ENCODE data around the gene SEMA7A.

The SEMA7A gene

DNA sequence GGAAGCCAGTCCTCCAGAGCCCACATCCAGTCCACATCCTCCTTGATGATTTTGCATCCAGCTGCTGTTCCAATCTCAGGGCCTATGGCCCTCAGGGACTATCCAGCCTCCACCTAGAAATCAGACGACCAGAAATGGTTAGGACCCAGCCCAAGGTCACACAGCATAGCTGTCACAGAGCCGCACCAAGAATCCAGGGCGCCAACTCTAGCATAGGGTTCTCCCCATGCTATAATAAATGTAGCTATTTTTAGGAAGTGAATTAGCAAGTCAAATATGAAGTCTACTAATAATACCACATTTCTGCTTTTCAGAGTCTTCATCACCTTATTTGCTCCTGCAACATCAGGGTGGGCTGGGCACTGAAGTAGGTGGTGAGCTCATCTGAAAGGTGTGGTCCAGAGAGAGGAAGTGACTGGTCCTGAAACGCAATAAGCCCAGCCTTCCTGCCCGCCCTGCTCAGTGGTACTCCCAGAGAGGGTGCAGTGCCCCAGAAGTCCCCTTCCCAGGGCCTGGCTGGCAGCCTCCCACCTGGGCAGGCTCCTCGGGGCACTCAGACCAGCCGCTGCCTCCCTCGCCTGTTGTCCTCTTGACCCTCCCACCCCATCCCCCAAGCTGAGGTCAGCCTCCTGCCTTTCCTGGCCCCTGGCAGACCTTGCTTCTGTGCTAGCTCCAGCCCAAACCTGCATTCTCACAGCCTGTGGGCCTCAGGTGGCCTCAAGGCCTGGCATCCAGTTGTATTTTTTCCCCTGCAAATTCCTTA lies 48.7 kb downstream of the SEMA7A start:
- DNase-seq, result peak; percentile 57

DNA sequence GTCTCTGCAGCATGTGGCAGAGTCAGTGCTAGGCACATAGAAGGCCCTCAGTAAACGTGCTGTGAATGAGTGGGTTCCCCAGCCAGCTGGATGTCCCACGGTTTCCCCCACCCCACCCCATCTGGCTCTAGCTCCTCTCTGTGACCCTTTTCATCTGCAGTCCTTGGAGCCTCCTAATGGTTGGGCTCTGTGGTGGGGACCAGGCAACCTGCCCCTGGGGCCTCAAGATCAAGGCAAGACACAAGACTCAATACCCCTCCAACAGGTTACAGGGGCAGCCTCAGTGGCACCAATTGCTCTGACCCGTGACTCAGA lies 49.2 kb downstream of the SEMA7A start:
- DNase-seq, result no peak

DNA sequence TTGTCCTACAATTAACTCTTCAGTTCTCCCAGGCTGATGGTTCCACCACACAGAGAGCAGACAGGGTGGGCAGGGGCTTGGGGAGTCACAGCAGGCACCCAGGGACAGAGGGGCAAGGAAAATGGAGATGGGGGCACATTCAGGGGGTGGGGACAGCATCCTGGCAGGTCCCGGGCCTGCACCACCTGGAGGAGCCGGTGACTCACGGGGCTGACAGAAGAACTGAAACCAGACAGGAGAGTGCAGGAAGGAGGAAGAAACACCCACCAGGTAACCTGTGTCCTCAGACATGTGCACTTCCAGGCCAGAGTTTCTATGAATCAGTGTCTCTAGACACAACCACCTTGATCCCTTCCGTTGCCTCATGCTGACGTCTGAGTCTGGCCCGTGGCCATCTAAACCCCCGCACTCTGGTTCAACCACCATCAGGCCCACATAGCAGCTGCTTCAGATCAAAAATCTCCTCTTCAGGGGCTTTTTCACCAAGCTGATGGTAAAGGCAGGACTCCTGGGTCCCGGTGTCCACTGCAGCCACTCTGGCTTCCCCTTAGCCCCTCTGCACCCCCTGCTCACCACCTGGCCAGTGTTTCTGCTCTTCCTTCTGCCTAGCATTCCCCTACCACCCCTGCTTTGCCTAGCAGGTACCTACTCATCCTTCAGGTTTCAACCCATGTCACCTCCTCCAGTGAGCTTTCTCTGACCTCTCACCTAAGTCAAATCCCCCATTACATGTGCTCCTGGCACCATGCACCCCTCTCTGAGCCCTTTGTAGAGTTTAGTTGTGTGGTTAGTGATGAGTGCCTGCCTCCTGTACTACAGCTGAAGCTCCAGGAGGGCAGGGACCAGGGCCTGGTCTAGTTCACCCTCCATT lies 49.8 kb downstream of the SEMA7A start:
- DNase-seq, result peak; percentile 52

DNA sequence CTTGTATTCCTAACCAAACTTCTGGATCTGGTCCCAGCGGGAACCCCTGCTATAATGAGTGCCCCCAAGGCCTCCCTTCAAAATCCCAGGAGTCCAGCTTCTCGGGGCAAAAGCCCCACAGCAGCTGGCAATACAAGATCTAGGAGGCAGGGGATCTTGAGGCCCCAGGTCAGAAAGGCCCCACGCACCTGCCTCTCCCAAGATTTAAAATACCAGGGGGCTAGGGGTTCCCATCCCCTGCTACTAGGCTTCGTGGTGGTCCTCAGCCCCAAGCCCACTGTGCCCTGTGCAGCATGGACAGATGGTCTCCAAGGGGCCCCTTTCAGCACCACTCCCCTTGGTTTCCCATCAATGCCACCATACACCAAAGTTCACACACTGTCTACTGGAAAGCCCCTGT lies 50.5 kb downstream of the SEMA7A start:
- no peak for DNase-seq

GRCh38 chr15:74382004-74382816 lies 51.5 kb downstream of the SEMA7A start:
- DNase-seq, result peak; percentile 79

DNA sequence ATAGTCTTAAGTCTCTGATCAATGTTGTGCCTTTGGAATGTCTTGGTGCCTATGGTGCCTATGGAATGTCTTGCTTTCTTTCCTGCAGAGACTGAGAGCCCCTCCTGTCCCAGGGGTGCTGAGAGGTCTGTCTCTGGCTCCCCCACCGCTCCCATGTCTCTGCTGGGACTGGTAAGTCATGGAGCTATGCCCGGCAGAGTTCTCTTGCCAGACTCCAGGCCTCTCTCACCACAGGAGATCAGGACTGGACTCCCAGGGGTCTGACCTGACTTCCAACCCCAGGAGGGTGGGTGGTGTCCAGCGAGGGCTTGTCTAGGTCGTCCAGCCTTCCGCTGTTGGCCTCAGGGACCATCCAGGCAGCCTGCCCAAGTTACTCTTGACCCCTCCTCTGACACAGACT lies 52.3 kb downstream of the SEMA7A start:
- no peak for DNase-seq

GRCh38 chr15:74381190-74381453 lies 52.6 kb downstream of the SEMA7A start:
- no peak for DNase-seq

GRCh38 chr15:74380361-74381189 lies 53.2 kb downstream of the SEMA7A start:
- no peak for DNase-seq

GRCh38 chr15:74378848-74379247 lies 54.9 kb downstream of the SEMA7A start:
- peak; percentile 40 for DNase-seq

- DNase-seq, result no peak
Observed at GRCh38 chr15:74377831-74378766, 55.7 kb downstream of the SEMA7A start.

DNA sequence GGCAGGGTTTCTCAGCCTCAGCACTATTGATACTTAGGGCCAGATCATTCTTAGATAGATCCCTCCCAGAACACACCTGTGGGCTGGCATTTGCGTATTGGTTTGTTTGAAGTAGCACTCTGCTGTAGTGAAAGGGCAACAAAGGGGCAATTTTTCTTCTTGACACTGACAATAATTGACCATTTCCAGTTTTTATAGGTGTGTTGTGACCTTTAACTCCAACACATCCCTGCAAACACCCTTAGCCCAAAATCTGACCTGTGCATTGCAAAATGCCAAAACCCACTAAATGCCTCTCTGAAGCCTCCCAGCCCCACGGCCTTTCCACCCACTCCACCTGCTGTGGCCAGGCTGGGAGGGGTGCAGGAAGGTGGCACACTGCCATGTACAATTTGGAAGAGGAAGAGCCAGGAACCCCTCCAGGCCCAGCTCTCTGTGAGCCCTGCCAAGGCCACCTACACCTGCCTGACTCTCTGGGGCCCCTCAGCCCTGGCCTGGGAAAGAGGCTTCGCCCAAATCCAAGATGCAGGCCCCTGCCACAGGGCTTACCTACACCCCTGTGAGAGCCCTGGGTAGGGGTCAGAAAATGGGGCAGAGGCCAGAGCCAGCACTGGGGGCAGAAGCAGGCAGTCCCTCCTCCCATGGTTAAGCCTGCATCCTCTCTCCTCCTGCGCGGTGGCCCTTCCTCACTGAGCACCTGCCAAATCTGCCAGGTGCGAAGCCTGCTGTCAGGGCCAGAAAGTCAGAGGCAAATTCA lies 56.8 kb downstream of the SEMA7A start:
- DNase-seq, result no peak

DNA sequence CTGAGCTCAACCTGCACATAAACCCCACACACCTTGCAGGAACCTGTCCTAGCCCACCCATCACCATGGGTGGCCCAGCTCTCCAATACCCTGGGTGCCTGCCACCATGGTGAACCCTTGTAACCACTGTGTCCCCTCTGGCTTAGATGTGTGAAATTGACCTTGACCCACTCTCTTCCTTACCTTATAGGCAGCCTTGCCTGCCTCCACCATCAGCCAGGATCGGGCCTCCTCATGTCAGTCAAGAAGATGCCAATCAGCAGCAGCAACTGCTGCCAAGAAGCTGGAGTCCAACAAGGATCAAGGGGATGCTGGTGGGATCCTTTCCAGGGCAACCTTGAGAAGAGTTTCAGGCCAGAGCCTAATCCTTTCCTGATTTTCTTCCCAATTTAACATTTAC lies 57.5 kb downstream of the SEMA7A start:
- DNase-seq, result no peak

DNA sequence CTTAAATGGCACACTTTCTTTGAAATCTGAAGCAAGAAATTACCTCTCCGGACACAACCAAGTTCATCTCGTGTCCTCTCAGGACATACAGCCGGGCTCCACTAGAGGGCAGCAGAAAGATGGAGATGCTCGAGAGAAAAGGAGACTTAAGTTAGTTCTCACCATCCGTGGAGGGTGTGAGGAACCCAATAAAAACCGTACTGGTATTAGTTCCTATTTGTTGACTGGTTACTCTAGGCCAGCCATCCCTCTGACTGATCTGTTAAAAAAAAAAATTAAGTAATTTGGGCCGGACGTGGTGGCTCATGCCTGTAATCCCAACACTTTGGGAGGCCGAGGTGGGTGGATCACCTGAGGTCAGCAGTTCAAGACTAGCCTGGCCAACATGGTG lies 58.5 kb downstream of the SEMA7A start:
- peak; percentile 85 for DNase-seq

DNA sequence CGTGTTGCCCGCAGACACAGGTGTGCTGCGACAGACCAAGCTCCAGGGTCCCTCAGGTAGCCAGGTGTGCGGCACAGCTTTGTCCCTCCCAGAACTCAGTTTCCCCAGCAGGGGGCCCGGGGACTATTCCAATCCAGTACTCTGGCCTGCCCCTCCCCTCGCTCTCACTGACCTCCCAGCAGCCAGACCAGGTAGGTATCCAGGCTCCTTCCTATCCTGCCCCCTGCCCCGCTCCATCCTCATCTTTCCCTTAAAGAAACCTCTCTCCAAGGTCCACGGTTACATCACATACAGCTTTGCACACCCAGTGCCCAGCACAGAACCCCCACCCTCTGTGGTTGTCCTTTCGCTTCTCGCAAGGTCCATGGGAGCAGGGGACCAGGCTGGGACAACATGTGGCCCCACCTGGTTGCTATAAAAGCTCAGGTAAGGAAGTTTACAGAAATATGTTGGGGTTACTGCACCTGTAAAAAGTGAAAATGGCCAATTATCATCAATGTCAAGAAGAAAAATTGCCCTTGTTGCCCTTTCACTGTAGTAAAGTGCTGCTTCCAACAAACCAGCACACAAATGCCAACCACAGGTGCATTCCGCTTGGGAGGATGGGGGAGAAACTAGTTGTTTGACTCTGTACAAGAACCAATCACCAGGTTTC lies 59.0 kb downstream of the SEMA7A start:
- DNase-seq, result no peak

GRCh38 chr15:74373731-74374647 lies 59.8 kb downstream of the SEMA7A start:
- DNase-seq, result peak; percentile 95

DNA sequence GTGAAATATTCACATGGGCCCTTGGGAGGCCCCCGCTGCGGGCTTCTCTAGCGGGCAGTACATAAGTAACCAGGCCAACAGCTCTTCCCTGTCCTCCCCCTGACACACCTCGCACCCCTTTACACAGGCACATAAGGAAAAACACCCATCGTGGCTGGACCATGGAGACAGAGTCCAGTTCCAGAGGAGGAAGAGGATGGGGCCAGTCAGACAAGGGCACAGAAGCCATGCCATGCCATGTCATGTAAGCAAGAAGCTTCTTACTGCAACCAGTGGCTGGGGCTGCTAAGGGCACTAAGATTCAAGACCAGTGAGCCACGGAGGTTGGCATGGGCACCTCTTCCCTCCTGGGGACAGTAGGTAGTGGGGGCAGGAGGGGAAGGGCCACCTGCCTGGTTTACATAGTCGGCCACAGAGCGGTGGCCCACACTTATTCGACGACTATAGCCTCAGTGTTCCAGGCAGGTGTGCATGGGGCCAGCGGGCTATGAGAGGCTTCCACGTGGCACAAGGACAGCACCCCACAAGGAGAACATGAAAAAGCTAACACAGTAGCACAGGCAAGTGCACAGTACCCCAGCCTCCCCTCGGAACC lies 60.6 kb downstream of the SEMA7A start:
- no peak for DNase-seq

GRCh38 chr15:74370471-74370870 lies 63.3 kb downstream of the SEMA7A start:
- DNase-seq, result no peak

- no peak for DNase-seq
Observed at GRCh38 chr15:74369756-74370155, 64.0 kb downstream of the SEMA7A start.

Measured in CD4-positive, alpha-beta T cell treated with Interleukin-12 subunit alpha and Interleukin-12 subunit beta, for 1 hour (primary cell).